HEK293 (cell line): ENCODE measurements around the gene ST3GAL5.
A peak's percentile ranks its signal among the peaks of the same experiment; 100 is the strongest.

Source experiments
- CTCF ChIA-PET: fragments of 350-600 bp; formaldehyde crosslinking; extraction: SDS; loops from one replicate; lab custom pipeline; 2021; ENCODE audit warnings: antibody characterized with exemption; lab: Yijun Ruan, JAX
- POLR2A ChIA-PET: fragments of 300-600 bp; formaldehyde crosslinking; extraction: SDS; loops from one replicate; lab custom pipeline; 2020; ENCODE audit warnings: antibody characterized with exemption, inconsistent platforms; lab: Yijun Ruan, JAX
- H3K27ac ChIP-seq: fragments of 200-500 bp; sonication (Bioruptor generic); 2 replicates; pipeline ENCODE4 v1.5.1; 2014; ENCODE audit warnings: low read depth, low read length, control low read depth, inconsistent platforms; ENCODE audit errors: extremely low read depth
- H3K36me3 ChIP-seq, 2 experiments: fragments of 200-500 bp in 1 of 2; sonication (Bioruptor generic) in 1 of 2; 1 replicate in 1 of 2; 2 replicates in 1 of 2; pipeline ENCODE4 v1.5.1; 2014 to 2017; ENCODE audit warnings: inconsistent platforms in 2 of 2, low read length in 2 of 2; ENCODE audit not compliant: control insufficient read depth in 2 of 2, insufficient read depth in 1 of 2
- H3K4me1 ChIP-seq: fragments of 200-500 bp; sonication (Bioruptor generic); 2 replicates; pipeline ENCODE4 v1.5.1; 2014; ENCODE audit warnings: mild to moderate bottlenecking, low read length, inconsistent platforms; ENCODE audit not compliant: control insufficient read depth, insufficient read depth
- H3K4me3 ChIP-seq: 2 replicates; pipeline ENCODE4 v1.5.1; 2011; ENCODE audit warnings: low read depth, mild to moderate bottlenecking, control low read depth, low read length, moderate library complexity
- H3K9me3 ChIP-seq: fragments of 200-500 bp; sonication (Bioruptor generic); 2 replicates; pipeline ENCODE4 v1.5.1; 2014; ENCODE audit warnings: low read depth, low read length, inconsistent platforms; ENCODE audit not compliant: control insufficient read depth, insufficient read depth
- HOXD13 ChIP-seq: sonication (generic); formaldehyde crosslinking; IDR thresholded peaks from 2 replicates; pipeline ENCODE4 v1.8.0; 2022; ENCODE audit warnings: missing genetic modification reagents, borderline replicate concordance
- KLF9 ChIP-seq: fragments of 450-650 bp; formaldehyde crosslinking; IDR thresholded peaks from 2 replicates; pipeline ENCODE4 v1.5.1; 2016; ENCODE audit warnings: missing biosample characterization, missing genetic modification characterization, low read depth
- MEIS1 ChIP-seq: sonication (generic); formaldehyde crosslinking; IDR thresholded peaks from 2 replicates; pipeline ENCODE4 v1.8.1; 2022; ENCODE audit warnings: missing genetic modification reagents, mild to moderate bottlenecking, borderline replicate concordance
- OSR2 ChIP-seq: fragments of 450-650 bp; formaldehyde crosslinking; IDR thresholded peaks from 2 replicates; pipeline ENCODE4 v1.5.1; 2016; ENCODE audit warnings: missing biosample characterization, missing genetic modification characterization
- SETDB1 ChIP-seq: IDR thresholded peaks from one replicate; pipeline ENCODE4 v1.6.1; 2017; ENCODE audit warnings: mild to moderate bottlenecking, low read length, moderate library complexity, mixed read lengths; ENCODE audit not compliant: insufficient read length
- ZBTB21 ChIP-seq: fragments of 450-650 bp; formaldehyde crosslinking; IDR thresholded peaks from 2 replicates; pipeline ENCODE4 v1.5.1; 2017; ENCODE audit warnings: missing biosample characterization, missing genetic modification characterization
- ZNF335 ChIP-seq: fragments of 450-650 bp; formaldehyde crosslinking; conservative IDR thresholded peaks from 2 replicates; pipeline ENCODE4 v1.5.1; 2016; ENCODE audit warnings: missing biosample characterization, missing genetic modification characterization
- ZNF623 ChIP-seq: fragments of 450-650 bp; formaldehyde crosslinking; IDR thresholded peaks from 2 replicates; pipeline ENCODE4 v1.5.1; 2016; ENCODE audit warnings: missing biosample characterization, missing genetic modification characterization
- ZNF629 ChIP-seq: fragments of 450-650 bp; formaldehyde crosslinking; IDR thresholded peaks from 2 replicates; pipeline ENCODE4 v1.5.1; 2017; ENCODE audit warnings: missing biosample characterization, missing genetic modification characterization
- ZNF664 ChIP-seq: fragments of 450-650 bp; formaldehyde crosslinking; IDR thresholded peaks from 2 replicates; pipeline ENCODE4 v1.5.1; 2016; ENCODE audit warnings: missing biosample characterization, missing genetic modification characterization
- TF ChIP-seq, protein P1 (sequence below): fragments of 450-650 bp; formaldehyde crosslinking; IDR thresholded peaks from 2 replicates; pipeline ENCODE4 v1.5.1; 2017; ENCODE audit warnings: missing biosample characterization, missing genetic modification characterization
- TF ChIP-seq, protein P2 (sequence below): fragments of 450-650 bp; formaldehyde crosslinking; IDR thresholded peaks from 2 replicates; pipeline ENCODE4 v1.5.1; 2016; ENCODE audit warnings: missing biosample characterization, missing genetic modification characterization
- TF ChIP-seq, protein P3 (sequence below): fragments of 450-650 bp; formaldehyde crosslinking; IDR thresholded peaks from 2 replicates; pipeline ENCODE4; 2016; ENCODE audit warnings: missing biosample characterization, missing genetic modification characterization
- TF ChIP-seq, protein P4 (sequence below): fragments of 450-650 bp; formaldehyde crosslinking; IDR thresholded peaks from 2 replicates; pipeline ENCODE4 v1.5.1; 2016; ENCODE audit warnings: missing biosample characterization, missing genetic modification characterization

Gene ST3GAL5

DNA sequence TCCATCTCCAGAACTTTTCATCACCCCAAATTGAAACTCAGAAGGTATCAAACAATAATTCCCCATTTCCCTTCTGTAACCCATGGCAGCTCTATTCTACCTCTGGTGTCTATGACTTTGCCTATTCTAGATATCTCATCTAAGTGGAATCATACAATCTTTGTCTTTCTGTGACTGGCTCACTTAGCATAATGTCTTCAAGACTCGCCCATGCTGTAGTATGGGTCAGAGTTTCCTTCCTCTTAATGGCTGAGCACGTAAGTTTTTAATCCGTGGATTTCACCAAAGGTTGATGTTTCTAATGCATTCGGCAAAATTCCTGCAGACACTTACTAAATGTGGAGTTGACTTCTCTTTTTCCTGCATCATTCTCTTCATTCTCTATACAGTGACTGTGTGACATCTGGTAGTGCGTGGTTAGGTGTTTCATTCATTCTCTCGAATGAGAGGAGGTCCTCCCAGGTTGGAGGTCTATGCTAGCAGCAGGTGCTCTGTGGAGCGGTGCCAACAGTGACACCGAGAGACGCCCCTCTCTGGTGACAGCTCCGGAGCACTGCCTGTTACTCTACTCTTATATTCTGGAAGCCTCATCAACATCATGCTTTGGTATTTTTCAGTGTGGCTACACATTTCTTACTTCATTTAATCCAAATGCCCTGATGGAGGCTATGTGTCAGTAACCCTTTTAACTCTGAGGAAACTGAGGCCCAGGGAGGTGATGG lies 84.9 kb downstream of the ST3GAL5 start:
- H3K36me3 ChIP-seq: no peaks in the 10 kb centered on the region
- H3K4me3 ChIP-seq: no peak overlapping the region
- ChIA-PET POLR2A (interaction anchor here (0.5 kb wide), 1 partner anchor 54 kb away, joined by 3 read pairs; no protein-coding TSS in a partner anchor), CTCF (interaction anchor here (0.8 to 5.7 kb wide), 16 partner anchors 8 to 167 kb away, joined by 3 to 33 read pairs (median 5); no protein-coding TSS in a partner anchor)
- TF ChIP-seq, protein P1, sequence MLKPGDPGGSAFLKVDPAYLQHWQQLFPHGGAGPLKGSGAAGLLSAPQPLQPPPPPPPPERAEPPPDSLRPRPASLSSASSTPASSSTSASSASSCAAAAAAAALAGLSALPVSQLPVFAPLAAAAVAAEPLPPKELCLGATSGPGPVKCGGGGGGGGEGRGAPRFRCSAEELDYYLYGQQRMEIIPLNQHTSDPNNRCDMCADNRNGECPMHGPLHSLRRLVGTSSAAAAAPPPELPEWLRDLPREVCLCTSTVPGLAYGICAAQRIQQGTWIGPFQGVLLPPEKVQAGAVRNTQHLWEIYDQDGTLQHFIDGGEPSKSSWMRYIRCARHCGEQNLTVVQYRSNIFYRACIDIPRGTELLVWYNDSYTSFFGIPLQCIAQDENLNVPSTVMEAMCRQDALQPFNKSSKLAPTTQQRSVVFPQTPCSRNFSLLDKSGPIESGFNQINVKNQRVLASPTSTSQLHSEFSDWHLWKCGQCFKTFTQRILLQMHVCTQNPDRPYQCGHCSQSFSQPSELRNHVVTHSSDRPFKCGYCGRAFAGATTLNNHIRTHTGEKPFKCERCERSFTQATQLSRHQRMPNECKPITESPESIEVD (tag by site-specific recombination): no peak
- no peak for TF ChIP-seq MEIS1 (CRISPR knock-in tag)
- TF ChIP-seq, protein P2, sequence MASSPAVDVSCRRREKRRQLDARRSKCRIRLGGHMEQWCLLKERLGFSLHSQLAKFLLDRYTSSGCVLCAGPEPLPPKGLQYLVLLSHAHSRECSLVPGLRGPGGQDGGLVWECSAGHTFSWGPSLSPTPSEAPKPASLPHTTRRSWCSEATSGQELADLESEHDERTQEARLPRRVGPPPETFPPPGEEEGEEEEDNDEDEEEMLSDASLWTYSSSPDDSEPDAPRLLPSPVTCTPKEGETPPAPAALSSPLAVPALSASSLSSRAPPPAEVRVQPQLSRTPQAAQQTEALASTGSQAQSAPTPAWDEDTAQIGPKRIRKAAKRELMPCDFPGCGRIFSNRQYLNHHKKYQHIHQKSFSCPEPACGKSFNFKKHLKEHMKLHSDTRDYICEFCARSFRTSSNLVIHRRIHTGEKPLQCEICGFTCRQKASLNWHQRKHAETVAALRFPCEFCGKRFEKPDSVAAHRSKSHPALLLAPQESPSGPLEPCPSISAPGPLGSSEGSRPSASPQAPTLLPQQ (tag by site-specific recombination): no peak
- TF ChIP-seq, protein P3, sequence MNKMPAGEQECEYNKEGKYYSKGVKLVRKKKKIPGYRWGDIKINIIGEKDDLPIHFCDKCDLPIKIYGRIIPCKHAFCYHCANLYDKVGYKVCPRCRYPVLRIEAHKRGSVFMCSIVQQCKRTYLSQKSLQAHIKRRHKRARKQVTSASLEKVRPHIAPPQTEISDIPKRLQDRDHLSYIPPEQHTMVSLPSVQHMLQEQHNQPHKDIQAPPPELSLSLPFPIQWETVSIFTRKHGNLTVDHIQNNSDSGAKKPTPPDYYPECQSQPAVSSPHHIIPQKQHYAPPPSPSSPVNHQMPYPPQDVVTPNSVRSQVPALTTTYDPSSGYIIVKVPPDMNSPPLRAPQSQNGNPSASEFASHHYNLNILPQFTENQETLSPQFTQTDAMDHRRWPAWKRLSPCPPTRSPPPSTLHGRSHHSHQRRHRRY (tag by site-specific recombination): no peak
- TF ChIP-seq, protein P4, sequence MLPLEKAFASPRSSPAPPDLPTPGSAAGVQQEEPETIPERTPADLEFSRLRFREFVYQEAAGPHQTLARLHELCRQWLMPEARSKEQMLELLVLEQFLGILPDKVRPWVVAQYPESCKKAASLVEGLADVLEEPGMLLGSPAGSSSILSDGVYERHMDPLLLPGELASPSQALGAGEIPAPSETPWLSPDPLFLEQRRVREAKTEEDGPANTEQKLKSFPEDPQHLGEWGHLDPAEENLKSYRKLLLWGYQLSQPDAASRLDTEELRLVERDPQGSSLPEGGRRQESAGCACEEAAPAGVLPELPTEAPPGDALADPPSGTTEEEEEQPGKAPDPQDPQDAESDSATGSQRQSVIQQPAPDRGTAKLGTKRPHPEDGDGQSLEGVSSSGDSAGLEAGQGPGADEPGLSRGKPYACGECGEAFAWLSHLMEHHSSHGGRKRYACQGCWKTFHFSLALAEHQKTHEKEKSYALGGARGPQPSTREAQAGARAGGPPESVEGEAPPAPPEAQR: no peak
- no peak for TF ChIP-seq KLF9 (tag by site-specific recombination)
- no peak overlapping the region for H3K27ac ChIP-seq
- no peaks in the 10 kb centered on the region for H3K4me1 ChIP-seq
- H3K9me3 ChIP-seq: no peaks in the 10 kb centered on the region

DNA sequence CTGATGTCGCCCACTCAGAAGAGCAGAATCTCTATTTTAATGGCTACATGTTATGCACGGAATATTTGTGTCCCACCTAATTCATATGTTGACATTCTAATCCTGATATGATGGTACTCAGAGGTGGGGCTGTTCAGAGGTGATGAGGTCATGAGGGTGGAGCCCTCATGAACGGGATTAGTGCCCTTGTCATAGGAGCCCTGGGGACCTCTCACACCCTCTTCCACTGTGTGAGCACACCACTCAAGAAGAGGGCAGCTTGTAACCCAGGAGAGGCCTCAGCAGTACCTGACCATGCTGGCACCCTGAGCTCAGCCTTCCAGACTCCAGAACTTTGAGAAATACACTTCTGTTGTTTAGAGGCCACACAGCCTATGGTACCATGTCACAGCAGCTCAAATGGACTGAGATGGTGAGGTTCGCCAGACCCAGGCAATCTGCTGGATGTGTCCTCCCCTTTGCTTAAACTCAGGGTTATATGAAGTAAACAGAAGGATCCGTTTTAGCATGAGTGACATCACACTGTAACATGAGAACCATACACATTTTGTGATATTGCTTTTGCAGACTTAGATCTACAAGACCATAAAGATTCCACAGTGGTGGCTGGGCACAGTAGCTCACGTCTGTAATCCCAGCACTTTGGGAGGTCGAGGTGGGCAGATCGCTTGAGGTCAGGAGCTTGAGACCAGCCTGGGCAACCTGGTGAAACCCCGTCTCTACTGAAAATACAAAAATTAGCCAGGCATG lies 86.3 kb downstream of the ST3GAL5 start:
- Histone ChIP-seq H3K9me3 (no peaks in the 10 kb centered on the region), H3K4me3 (no peak overlapping the region), H3K27ac (no peak overlapping the region), H3K4me1 (no peaks in the 10 kb centered on the region), H3K36me3 (no peaks in the 10 kb centered on the region)
- CTCF ChIA-PET: interaction anchor here (0.6 to 5.7 kb wide), 9 partner anchors 9 to 73 kb away, joined by 3 to 33 read pairs (median 4); no protein-coding TSS in a partner anchor
- TF ChIP-seq ZNF664 (tag by site-specific recombination): no peak
- peak; percentile 65 for TF ChIP-seq ZNF629 (tag by site-specific recombination)
- peak; percentile 15 for TF ChIP-seq SETDB1
- TF ChIP-seq ZBTB21: peak; percentile 31; the same call in 1 of the 2 replicates
- TF ChIP-seq ZNF335: peak; percentile 22; the same call in 1 of the 2 replicates
- peak; percentile 64 for TF ChIP-seq OSR2 (tag by site-specific recombination)
- 0 out of 2 replicates have a peak, but pooled peaks have one; percentile 34 for TF ChIP-seq ZNF623 (tag by site-specific recombination)
- TF ChIP-seq HOXD13 (CRISPR knock-in tag): no peak
- POLR2A ChIA-PET: interaction anchor here (0.9 to 1.5 kb wide), 2 partner anchors 10 to 60 kb away, joined by 3 read pairs; no protein-coding TSS in a partner anchor
